GM08714 (cell line): ENCODE data around the gene DRC7.
"Not testable (repeated sequence)": the region's sequence is repeated elsewhere in the genome, so short reads cannot be mapped to it uniquely, and the experiment has no call there.

ENCODE experiments used
- H3K4me3 ChIP-seq: fragments of 200-500 bp; sonication (Bioruptor generic); 2 replicates; pipeline ENCODE4 v1.5.1; 2014; ENCODE audit warnings: mild to moderate bottlenecking, low read length, inconsistent platforms
- ZNF274 ChIP-seq: IDR thresholded peaks from 2 replicates; pipeline ENCODE4 v1.6.1; 2012; ENCODE audit warnings: mild to moderate bottlenecking, low read depth, low read length

Gene DRC7

GRCh38 chr16:57666353-57667047, 28.1 kb upstream of the DRC7 start:
- no peak overlapping the region for H3K4me3 ChIP-seq
- no peak for TF ChIP-seq ZNF274

GRCh38 chr16:57667048-57667525, 27.5 kb upstream of the DRC7 start:
- no peak for TF ChIP-seq ZNF274
- no peak overlapping the region for H3K4me3 ChIP-seq

GRCh38 chr16:57667526-57668262, 26.9 kb upstream of the DRC7 start:
- H3K4me3 ChIP-seq, result no peak overlapping the region
- no peak for TF ChIP-seq ZNF274

GRCh38 chr16:57668263-57668571, 26.4 kb upstream of the DRC7 start, which contains the start of gene ADGRG3:
Gene ADGRG3, plus strand, starts transcription at chr16:57668306. Its CDS starts 42 bp downstream, at chr16:57668348.
- no peak for TF ChIP-seq ZNF274
- H3K4me3 ChIP-seq, result no peak within 1 kb of the TSS

GRCh38 chr16:57668630-57669475, 25.8 kb upstream of the DRC7 start:
- H3K4me3 ChIP-seq, result no peak overlapping the region
- TF ChIP-seq ZNF274, result no peak

GRCh38 chr16:57669476-57670162, 25.0 kb upstream of the DRC7 start:
- TF ChIP-seq ZNF274, result no peak
- no peak overlapping the region for H3K4me3 ChIP-seq

- TF ChIP-seq ZNF274, result no peak
- H3K4me3 ChIP-seq, result no peak overlapping the region
Measured at GRCh38 chr16:57670196-57670595, 24.4 kb upstream of the DRC7 start.

- H3K4me3 ChIP-seq, result not testable (repeated sequence)
Measured at GRCh38 chr16:57671451-57671850, 23.2 kb upstream of the DRC7 start.

- TF ChIP-seq ZNF274, result no peak
- H3K4me3 ChIP-seq, result no peak overlapping the region
Measured at GRCh38 chr16:57672416-57672815, 22.2 kb upstream of the DRC7 start.

GRCh38 chr16:57672824-57673223, 21.8 kb upstream of the DRC7 start:
- no peak for TF ChIP-seq ZNF274
- no peak overlapping the region for H3K4me3 ChIP-seq

- no peak overlapping the region for H3K4me3 ChIP-seq
- TF ChIP-seq ZNF274, result no peak
Measured at GRCh38 chr16:57675741-57676551, 18.7 kb upstream of the DRC7 start.

- no peak overlapping the region for H3K4me3 ChIP-seq
- no peak for TF ChIP-seq ZNF274
Measured at GRCh38 chr16:57676553-57677085, 18.0 kb upstream of the DRC7 start.

GRCh38 chr16:57677622-57678369, 16.8 kb upstream of the DRC7 start:
- no peak for TF ChIP-seq ZNF274
- H3K4me3 ChIP-seq, result no peak overlapping the region
